SU-DHL-6 (cell line): Measurements from ENCODE around the gene FRMPD2.

Experiments used
- CTCF ChIP-seq: fragments of 200-600 bp; sonication (generic); IDR thresholded peaks from one replicate; pipeline ENCODE4 v1.5.1; 2017; ENCODE audit warnings: antibody characterized with exemption, mild to moderate bottlenecking, low read length, moderate library complexity; ENCODE audit not compliant: insufficient read depth, poor library complexity, severe bottlenecking
- EZH2phosphoT487 ChIP-seq: fragments of 200-600 bp; sonication (generic), shearing (Covaris generic); conservative IDR thresholded peaks from 2 replicates; pipeline ENCODE4 v1.6.1; 2018; ENCODE audit warnings: mild to moderate bottlenecking, antibody characterized with exemption, low read length, moderate library complexity, mixed read lengths

GRCh38 chr10:48213047-48213446, 61.4 kb downstream of the FRMPD2 start:
- no peak for TF ChIP-seq CTCF
- no peak for TF ChIP-seq EZH2phosphoT487
